ENCODE measurements around the gene CDC14A.

The CDC14A gene

GRCh38 chr1:100499194-100499811, 147.0 kb downstream of the CDC14A start:
- DNase-seq, result no peak
- H3K4me1 ChIP-seq, result no peaks in the 10 kb centered on the region
- H3K9me3 ChIP-seq, result no peaks in the 10 kb centered on the region
- H3K4me3 ChIP-seq (ENCODE audit: low read depth, low read length), result no peak overlapping the region
- TF ChIP-seq CTCF (IDR thresholded peaks at IDR 0.05; ENCODE audit: low read depth, low read length), result no peak
- H3K27me3 ChIP-seq, result no peaks in the 10 kb centered on the region
- H3K36me3 ChIP-seq, result peaks cover 28% of the 10 kb centered on the region

GRCh38 chr1:100502052-100502792, 149.9 kb downstream of the CDC14A start:
- Histone ChIP-seq H3K4me1 (no peaks in the 10 kb centered on the region), H3K27me3 (no peaks in the 10 kb centered on the region), H3K9me3 (no peaks in the 10 kb centered on the region), H3K36me3 (peaks cover 24% of the 10 kb centered on the region), H3K4me3 (ENCODE audit: low read depth, low read length) (no peak overlapping the region)
- DNase-seq, result no peak
- no peak for TF ChIP-seq CTCF (IDR thresholded peaks at IDR 0.05; ENCODE audit: low read depth, low read length)

- no peak overlapping the region for H3K4me3 ChIP-seq (ENCODE audit: low read depth, low read length)
- no peak for DNase-seq
- no peak for TF ChIP-seq CTCF (IDR thresholded peaks at IDR 0.05; ENCODE audit: low read depth, low read length)
- H3K4me1 ChIP-seq, result no peaks in the 10 kb centered on the region
- no peaks in the 10 kb centered on the region for H3K9me3 ChIP-seq
- no peaks in the 10 kb centered on the region for H3K27me3 ChIP-seq
- H3K36me3 ChIP-seq, result peaks cover 4% of the 10 kb centered on the region
Observed at GRCh38 chr1:100506217-100506616, 153.9 kb downstream of the CDC14A start.

GRCh38 chr1:100510451-100510850, 158.1 kb downstream of the CDC14A start:
- TF ChIP-seq CTCF (IDR thresholded peaks at IDR 0.05; ENCODE audit: low read depth, low read length), result no peak
- Histone ChIP-seq H3K36me3 (no peaks in the 10 kb centered on the region), H3K27me3 (no peaks in the 10 kb centered on the region), H3K9me3 (no peaks in the 10 kb centered on the region), H3K4me1 (no peaks in the 10 kb centered on the region), H3K4me3 (ENCODE audit: low read depth, low read length) (no peak overlapping the region)
- DNase-seq, result no peak

GRCh38 chr1:100511058-100511457, 158.8 kb downstream of the CDC14A start:
- no peaks in the 10 kb centered on the region for H3K36me3 ChIP-seq
- no peaks in the 10 kb centered on the region for H3K27me3 ChIP-seq
- H3K4me1 ChIP-seq, result no peaks in the 10 kb centered on the region
- no peaks in the 10 kb centered on the region for H3K9me3 ChIP-seq
- no peak for DNase-seq
- H3K4me3 ChIP-seq (ENCODE audit: low read depth, low read length), result no peak overlapping the region
- TF ChIP-seq CTCF (IDR thresholded peaks at IDR 0.05; ENCODE audit: low read depth, low read length), result no peak

GRCh38 chr1:100511773-100512172, 159.5 kb downstream of the CDC14A start:
- Histone ChIP-seq H3K4me3 (ENCODE audit: low read depth, low read length) (no peak overlapping the region), H3K36me3 (no peaks in the 10 kb centered on the region), H3K4me1 (no peaks in the 10 kb centered on the region), H3K27me3 (no peaks in the 10 kb centered on the region), H3K9me3 (no peaks in the 10 kb centered on the region)
- DNase-seq, result no peak
- TF ChIP-seq CTCF (IDR thresholded peaks at IDR 0.05; ENCODE audit: low read depth, low read length), result no peak

Data from BE2C (cell line).